ENCODE measurements around the gene MEP1B.

DNA sequence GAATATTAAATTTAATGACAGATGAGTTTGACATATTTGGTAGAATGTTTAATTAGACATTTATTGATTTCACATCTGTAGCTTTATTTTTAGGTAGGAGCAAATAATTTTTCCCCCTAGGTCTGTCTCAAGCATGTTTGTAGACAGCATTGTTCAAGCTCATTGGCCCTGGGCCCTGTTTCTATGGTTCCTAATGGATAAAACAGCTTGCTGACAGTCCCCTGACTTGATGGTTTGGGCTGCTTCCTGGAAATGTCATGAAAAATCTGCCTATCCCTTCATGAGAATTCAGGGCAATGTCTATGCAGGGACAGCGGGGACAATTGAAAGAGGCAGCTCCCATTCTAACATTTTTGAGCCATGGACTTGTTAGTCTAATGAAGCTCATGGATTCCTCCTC, 14.6 kb upstream of the MEP1B start:
- no peak for TF ChIP-seq YY1 (IDR thresholded peaks at IDR 0.05; ENCODE audit: insufficient read depth, insufficient read length)
- TF ChIP-seq ZNF274 (IDR thresholded peaks at IDR 0.05; ENCODE audit: low read depth, low read length): no peak
- TF ChIP-seq SUZ12 (IDR thresholded peaks at IDR 0.05; ENCODE audit: extremely low read depth, insufficient read depth, insufficient read length): no peak

Data from NT2/D1 (cell line).